ENCODE data around the gene DPYD.

The DPYD gene

DNA sequence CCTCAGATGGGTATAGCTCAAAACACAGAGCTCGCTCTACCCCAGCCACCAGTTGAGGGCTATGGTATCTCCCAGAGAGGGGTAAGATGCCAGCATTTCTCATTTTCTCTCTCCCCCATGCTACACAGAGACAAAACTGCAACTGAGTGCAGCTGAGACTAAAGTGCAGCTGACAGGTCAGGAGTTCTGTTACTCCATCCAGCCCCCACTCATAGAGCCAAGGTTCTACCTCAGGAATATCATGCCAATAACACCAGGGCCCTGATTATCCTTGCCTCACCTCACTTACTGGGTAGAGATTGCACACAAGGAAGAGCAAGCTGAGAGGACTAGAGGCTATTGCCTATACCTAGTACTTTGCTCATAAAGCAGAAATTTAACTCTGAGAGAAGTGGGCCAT lies 34.6 kb downstream of the DPYD start:
- no peak for DNase-seq (ENCODE audit: low read depth, low spot score)
- TF ChIP-seq CTCF (IDR thresholded peaks at IDR 0.05; ENCODE audit: insufficient read depth, low read length, missing control alignments) = no peak
- no peak overlapping the region for H3K4me3 ChIP-seq (ENCODE audit: low read depth, low read length)
- POLR2A ChIA-PET = no interaction called here
- CTCF ChIA-PET = interaction anchor here (1.0 to 1.4 kb wide), 3 partner anchors 13 to 34 kb away, joined by 3 read pairs; no protein-coding TSS in a partner anchor

DNA sequence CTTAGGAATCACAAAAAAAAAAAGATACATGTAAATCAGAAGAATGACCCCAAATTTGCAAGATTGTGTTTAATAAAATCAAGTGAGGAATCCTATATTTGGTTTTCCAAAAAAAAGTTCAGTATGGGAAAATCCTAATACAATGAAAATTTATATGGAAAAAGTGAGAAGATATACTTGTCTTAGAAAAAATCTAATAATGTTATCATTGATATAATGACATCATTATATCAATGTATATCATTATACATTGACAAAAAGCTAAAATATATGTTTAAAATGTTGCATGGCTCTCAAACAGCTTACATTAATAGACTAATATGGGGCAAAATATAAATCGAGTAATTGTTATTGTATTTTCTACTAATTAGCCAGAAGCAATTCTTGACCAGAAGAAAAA lies 37.0 kb downstream of the DPYD start:
- no peak overlapping the region for H3K4me3 ChIP-seq (ENCODE audit: low read depth, low read length)
- ChIA-PET POLR2A (no interaction called here), CTCF (no interaction called here)
- DNase-seq (ENCODE audit: low read depth, low spot score) = no peak
- no peak for TF ChIP-seq CTCF (IDR thresholded peaks at IDR 0.05; ENCODE audit: insufficient read depth, low read length, missing control alignments)

DNA sequence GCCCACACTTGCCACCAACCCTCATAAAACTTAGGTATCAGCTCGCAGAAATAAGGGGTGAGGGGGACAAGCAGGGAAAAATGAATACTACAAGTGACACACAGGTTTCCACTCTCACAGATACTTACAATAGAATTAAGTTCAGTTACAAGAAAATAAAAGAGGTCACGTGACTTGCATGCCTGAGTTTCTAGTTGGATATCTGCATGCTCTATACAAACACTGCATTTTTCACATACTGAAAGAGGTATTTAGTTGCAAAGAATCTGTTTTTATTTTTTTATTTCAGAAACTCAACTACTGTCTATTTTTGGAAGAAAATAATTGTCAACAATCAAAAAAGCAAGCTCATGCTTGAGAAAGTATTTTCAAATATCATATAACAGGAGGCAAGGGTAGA lies 43.5 kb downstream of the DPYD start:
- CTCF ChIA-PET = interaction anchor here (1.4 kb wide), 1 partner anchor 8 kb away, joined by 3 read pairs; no protein-coding TSS in a partner anchor
- POLR2A ChIA-PET = no interaction called here
- no peak overlapping the region for H3K4me3 ChIP-seq (ENCODE audit: low read depth, low read length)
- peak; percentile 21 for DNase-seq (ENCODE audit: low read depth, low spot score)
- TF ChIP-seq CTCF (IDR thresholded peaks at IDR 0.05; ENCODE audit: insufficient read depth, low read length, missing control alignments) = no peak

- DNase-seq (ENCODE audit: low read depth, low spot score) = no peak
- TF ChIP-seq CTCF (IDR thresholded peaks at IDR 0.05; ENCODE audit: insufficient read depth, low read length, missing control alignments) = no peak
- ChIA-PET POLR2A (no interaction called here), CTCF (no interaction called here)
- no peak overlapping the region for H3K4me3 ChIP-seq (ENCODE audit: low read depth, low read length)
These were observed 44.8 kb downstream of the DPYD start for GRCh38 chr1:97875996-97876395.

GRCh38 chr1:97870589-97870988 lies 50.2 kb downstream of the DPYD start:
- POLR2A ChIA-PET = no interaction called here
- DNase-seq (ENCODE audit: low read depth, low spot score) = no peak
- no peak for TF ChIP-seq CTCF (IDR thresholded peaks at IDR 0.05; ENCODE audit: insufficient read depth, low read length, missing control alignments)
- CTCF ChIA-PET = no interaction called here
- H3K4me3 ChIP-seq (ENCODE audit: low read depth, low read length) = no peak overlapping the region

- ChIA-PET POLR2A (no interaction called here), CTCF (interaction anchor here (1.4 kb wide), 1 partner anchor 8 kb away, joined by 3 read pairs; no protein-coding TSS in a partner anchor)
- DNase-seq (ENCODE audit: low read depth, low spot score) = no peak
- H3K4me3 ChIP-seq (ENCODE audit: low read depth, low read length) = no peak overlapping the region
- no peak for TF ChIP-seq CTCF (IDR thresholded peaks at IDR 0.05; ENCODE audit: insufficient read depth, low read length, missing control alignments)
These were observed 51.4 kb downstream of the DPYD start for GRCh38 chr1:97869441-97869840.

All from AG04449 (cell line).